H7 (cell line): Measurements from ENCODE around the gene RAB29. TPM values are rescaled to one million over a fixed set of nuclear protein-coding genes. Genes with fewer than 3 reads are reported as not detected.

Experiments used
- DNase-seq: peaks from one replicate; pipeline ENCODE4 v3.0.0; 2012
- H3K27me3 ChIP-seq: 2 replicates; pipeline ENCODE4 v1.6.0; 2011; ENCODE audit warnings: mild to moderate bottlenecking, low read length; ENCODE audit not compliant: control insufficient read depth, insufficient read depth
- H3K36me3 ChIP-seq: replicated peaks from 2 replicates; pipeline ENCODE4 v1.5.1; 2011; ENCODE audit warnings: low read length; ENCODE audit not compliant: control insufficient read depth, insufficient read depth
- H3K4me3 ChIP-seq: 2 replicates; pipeline ENCODE4 v1.5.1; 2011; ENCODE audit warnings: low read depth, mild to moderate bottlenecking, control low read depth, low read length, moderate library complexity; ENCODE audit not compliant: insufficient read depth
- total RNA-seq: library from RNA; depleted of rRNA; stranded (reverse); fragments of >200 nt; shearing (Covaris generic); gene quantifications from 2 replicates; pipeline ENCODE4 v1.2.3, GENCODE V29; 2014

The RAB29 gene
- total RNA-seq, 1 experiment from 2014 or later = 7.6 TPM

DNA sequence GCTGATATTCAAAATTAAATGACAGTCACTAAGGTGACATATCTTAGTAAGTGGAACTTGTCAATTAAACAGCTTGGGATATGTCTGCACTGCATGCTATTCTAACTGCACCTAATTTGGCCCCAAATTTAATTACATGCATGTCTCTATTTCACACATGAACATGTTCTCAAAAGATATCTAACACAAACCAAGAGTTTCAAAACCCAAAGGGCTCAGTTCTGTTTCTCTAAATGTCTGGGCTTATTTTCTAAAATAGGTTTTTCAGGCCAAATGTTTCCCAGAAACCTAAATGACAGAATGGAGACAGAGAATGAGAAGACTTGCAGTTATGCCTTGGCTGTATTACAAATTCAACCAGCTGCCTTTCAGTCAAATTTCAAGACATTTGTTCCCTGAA is 11.3 kb downstream of the RAB29 start:
- Histone ChIP-seq H3K36me3 (no peaks in the 10 kb centered on the region), H3K4me3 (no peak overlapping the region), H3K27me3 (no peaks in the 10 kb centered on the region)
- DNase-seq = no peak

- Histone ChIP-seq H3K36me3 (no peaks in the 10 kb centered on the region), H3K4me3 (no peak overlapping the region), H3K27me3 (no peaks in the 10 kb centered on the region)
- no peak for DNase-seq
These were observed 14.7 kb downstream of the RAB29 start for GRCh38 chr1:205760606-205761005.

- Histone ChIP-seq H3K36me3 (no peaks in the 10 kb centered on the region), H3K27me3 (no peaks in the 10 kb centered on the region), H3K4me3 (no peak overlapping the region)
- DNase-seq = no peak
These were observed 18.7 kb downstream of the RAB29 start for GRCh38 chr1:205756552-205756951.

DNA sequence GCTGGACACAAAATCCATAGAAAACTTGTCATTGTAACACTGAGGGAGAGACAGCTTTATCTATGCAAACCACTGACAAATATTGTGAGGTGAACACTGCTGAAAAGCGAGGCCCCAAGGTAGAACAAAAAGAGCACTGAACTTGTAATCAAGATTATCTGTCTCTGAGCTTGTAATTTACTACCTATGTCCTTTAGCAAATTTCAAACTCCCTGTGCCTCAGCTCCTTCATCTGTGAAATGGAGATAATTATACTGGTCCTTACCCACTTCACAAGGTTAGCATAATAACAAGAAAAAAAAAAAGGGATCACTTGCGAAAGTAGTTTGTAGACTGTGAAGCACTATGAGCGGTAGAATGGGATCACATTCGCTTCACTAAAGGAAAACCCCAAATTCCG is 20.4 kb downstream of the RAB29 start:
- DNase-seq = no peak
- no peaks in the 10 kb centered on the region for H3K27me3 ChIP-seq
- H3K36me3 ChIP-seq = no peaks in the 10 kb centered on the region
- no peak overlapping the region for H3K4me3 ChIP-seq

DNA sequence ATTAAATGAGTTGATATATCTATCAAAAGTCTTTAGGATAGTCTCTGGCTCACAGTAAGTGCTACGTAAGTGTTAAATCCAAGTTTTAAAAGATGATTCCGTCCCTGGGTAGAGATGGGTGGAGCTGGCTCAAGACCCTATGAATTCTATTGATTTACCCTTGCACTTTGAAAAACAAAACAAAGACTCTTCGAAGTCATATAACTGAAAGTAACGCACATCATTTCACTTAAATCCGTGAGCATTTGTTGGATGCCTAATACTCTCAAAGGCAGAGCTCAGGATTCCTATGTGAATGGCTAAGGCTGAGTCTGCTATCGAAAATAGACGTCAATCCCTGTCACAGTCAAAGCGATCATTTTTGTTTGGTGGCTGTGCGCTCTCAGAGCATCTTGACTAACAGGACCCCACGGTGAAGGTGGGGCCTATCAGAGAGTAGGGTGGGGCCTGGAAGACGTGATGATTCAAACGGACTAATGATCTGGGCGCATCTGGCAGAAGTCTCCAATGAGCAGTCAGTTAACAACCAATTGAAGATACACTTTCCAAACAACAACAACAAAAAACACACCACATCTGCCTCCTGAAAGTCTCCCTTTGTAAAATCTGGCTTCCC is 24.1 kb downstream of the RAB29 start:
- Histone ChIP-seq H3K27me3 (no peaks in the 10 kb centered on the region), H3K4me3 (no peak overlapping the region), H3K36me3 (no peaks in the 10 kb centered on the region)
- DNase-seq = no peak

- peak within 1 kb of the TSS; percentile 95 for H3K4me3 ChIP-seq
- peak; percentile 83 for DNase-seq
- no peaks in the 10 kb centered on the region for H3K36me3 ChIP-seq
- no peaks in the 10 kb centered on the region for H3K27me3 ChIP-seq
These were observed 24.9 kb downstream of the RAB29 start, which contains the start of gene NUCKS1 for GRCh38 chr1:205750138-205751035. TSS of gene NUCKS1 (minus strand) at chr1:205750182. CDS start at chr1:205749973, 209 bp downstream.

DNA sequence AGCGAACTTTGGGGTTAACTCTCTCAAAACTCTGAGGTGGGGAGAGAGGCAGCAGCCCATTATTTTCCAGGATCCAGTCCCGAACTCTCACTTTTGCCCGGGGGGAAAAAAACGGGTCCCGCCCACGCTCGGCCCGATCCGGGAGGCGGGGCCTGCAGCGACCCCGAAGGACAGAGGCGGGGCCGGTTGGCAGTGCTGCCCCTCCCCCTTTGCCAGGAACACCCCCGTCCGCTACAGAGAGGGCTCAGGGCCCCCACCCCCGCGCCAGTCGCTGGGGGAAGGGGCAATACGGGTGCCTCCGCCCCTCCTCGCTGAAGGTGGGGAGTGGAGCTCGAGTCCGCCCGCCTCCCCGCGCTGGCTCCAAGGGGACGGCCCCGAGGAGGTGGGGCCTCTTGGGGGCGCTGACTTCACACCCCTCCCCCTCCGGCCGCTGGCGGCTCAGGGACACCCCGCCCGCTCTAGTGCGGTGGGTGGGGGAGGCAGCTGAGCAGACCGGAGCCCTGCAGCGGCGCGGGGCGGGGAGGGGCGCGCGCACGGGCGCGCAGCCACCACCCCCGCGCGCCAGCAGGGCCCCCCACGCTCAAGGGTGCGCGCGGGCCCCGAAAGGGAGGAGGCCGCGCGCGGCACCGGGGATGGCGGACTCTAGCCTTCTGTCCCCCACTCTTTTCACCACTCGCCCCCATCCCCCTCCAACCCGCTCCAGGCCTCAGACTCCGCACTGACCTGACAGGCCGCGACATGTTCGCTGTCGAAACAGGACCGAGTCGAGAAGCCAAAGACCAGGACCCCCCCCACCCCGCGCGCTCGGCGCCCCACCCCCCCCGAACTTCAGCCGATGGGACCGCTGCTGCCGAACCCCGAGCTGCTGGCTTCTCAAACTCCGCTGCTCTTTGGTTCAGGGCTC is 25.8 kb downstream of the RAB29 start:
- H3K36me3 ChIP-seq = no peaks in the 10 kb centered on the region
- peak overlapping the region; percentile 95 for H3K4me3 ChIP-seq
- peak; percentile 99 for DNase-seq
- no peaks in the 10 kb centered on the region for H3K27me3 ChIP-seq

DNA sequence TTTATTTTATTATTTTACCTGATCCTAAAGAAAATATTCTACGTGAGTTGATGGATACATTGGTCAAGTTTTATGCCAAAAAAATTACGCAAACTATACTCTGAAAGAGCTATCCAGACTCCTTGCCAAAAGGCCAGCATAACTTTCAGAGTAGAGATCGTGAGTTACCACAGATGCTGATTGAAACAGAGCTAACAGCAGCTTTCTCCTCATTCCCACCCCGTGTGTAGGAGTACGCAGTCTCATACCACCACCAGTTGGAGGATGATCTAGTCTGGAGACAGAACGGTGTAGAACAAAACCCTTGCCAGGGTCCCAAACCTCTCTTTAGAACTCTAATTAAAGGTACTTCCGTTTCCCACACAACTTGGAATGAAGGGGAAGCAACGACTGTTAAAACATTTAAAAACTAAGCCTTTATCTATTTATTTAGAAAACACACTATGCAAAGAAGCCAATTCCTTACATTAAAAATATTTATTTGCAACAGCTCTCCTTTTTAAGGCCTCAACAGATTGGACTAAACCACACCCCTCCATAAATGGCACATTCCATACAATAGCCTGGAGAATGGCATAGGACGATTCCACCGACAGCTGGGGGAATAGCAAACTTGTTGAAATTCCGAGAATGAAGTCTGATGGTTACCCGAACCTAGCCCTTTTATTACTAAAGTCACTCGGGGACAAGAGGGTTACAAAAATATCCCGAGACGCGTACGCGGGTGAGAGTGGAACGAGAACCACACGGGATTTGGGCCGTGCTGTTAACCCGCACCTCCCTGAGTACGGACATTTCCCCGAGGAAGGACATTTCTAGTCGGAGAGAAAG is 26.7 kb downstream of the RAB29 start:
- Histone ChIP-seq H3K36me3 (no peaks in the 10 kb centered on the region), H3K27me3 (no peaks in the 10 kb centered on the region)
- no peak for DNase-seq

DNA sequence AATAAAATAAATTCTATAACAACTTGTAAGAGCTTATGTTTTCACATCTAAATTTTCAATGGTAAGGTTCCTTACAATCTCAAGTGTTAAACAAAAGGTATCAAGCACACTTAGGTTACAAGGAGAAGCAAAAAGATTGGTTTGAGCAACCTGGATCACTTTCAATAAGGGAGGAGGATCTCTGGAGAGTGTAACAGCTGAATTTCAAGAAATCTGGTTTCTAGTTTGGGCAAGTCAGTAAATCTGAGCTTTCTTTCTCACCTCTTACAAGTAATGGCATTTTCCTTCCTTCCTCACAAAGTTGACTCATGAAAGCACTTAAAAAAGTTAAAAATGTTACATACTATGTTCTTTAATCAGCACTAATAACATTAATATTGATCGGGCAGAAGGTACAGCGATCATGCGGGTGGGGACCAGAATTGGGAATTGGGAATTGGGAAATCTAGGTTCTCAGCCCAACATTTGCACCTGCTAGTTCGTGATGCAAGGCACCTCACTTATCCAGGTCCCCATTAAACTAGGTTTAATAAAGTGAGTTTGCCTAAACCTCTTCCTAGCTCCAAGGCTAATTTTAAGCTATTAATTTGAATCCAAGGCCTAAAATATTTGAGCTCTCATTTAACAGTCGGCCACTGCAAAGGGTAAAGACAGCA is 28.4 kb downstream of the RAB29 start:
- Histone ChIP-seq H3K4me3 (no peak overlapping the region), H3K27me3 (no peaks in the 10 kb centered on the region), H3K36me3 (no peaks in the 10 kb centered on the region)
- DNase-seq = no peak

More for the DNA sequence above, 26.7 kb downstream of the RAB29 start:
- peak overlapping the region; percentile 95 for H3K4me3 ChIP-seq

DNA sequence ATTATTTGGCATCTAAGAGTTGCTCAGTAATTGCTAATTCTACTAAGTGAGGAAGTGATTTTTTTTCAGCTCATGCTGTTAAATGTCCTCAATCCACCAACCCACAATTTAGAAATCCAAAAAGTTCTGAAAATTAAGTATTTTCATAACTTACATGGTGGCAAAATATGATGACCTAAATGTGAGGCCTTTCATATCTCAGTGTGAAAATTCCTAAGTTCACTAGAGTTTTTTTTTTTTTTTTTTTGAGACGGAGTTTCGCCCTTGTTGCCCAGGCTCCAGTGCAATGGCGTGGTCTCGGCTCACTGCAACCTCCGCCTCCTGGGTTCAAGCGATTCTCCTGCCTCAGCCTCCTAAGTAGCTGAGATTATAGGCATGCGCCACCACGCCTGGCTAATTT is 30.9 kb downstream of the RAB29 start:
- H3K4me3 ChIP-seq = no peak overlapping the region
- H3K27me3 ChIP-seq = no peaks in the 10 kb centered on the region
- no peak for DNase-seq
- H3K36me3 ChIP-seq = no peaks in the 10 kb centered on the region; the same call in 1 of the 2 replicates

GRCh38 chr1:205743977-205744376 is 31.3 kb downstream of the RAB29 start:
- H3K4me3 ChIP-seq = no peak overlapping the region

DNA sequence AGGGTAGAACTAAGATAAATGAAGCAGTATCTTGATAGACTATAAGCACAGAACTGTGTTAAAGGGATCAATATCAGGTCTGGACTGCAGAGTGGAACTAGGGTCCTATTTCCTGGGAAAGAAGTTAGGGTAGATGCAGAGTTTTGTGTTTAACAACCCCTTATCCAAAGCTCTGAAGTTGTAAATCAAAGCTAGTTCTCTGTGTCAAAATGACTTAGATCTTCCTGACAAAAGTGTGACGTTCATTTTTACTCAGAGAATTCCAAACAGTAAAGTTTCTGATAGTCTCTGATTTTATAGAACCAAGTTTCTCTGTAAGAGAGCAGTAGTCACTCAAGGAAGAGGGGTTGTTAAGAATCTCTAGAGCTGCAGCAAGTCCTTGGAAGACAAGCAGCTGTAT is 33.6 kb downstream of the RAB29 start:
- H3K36me3 ChIP-seq = no peaks in the 10 kb centered on the region; the same call in 1 of the 2 replicates
- no peaks in the 10 kb centered on the region for H3K27me3 ChIP-seq
- no peak for DNase-seq
- H3K4me3 ChIP-seq = no peak overlapping the region

More at GRCh38 chr1:205743977-205744376, 31.3 kb downstream of the RAB29 start:
- Histone ChIP-seq H3K36me3 (no peaks in the 10 kb centered on the region; the same call in 1 of the 2 replicates), H3K27me3 (no peaks in the 10 kb centered on the region)
- DNase-seq = no peak
